IPS-15b (cell line): Measurements from ENCODE around the gene CIB2.

ENCODE experiments used
- H3K27me3 ChIP-seq: one replicate; pipeline ENCODE4 v1.6.1; 2013; ENCODE audit warnings: low read length; ENCODE audit not compliant: control insufficient read depth, insufficient read depth
- H3K36me3 ChIP-seq: one replicate; pipeline ENCODE4 v1.6.1; 2013; ENCODE audit warnings: low read length; ENCODE audit not compliant: control insufficient read depth, insufficient read depth
- H3K4me1 ChIP-seq: one replicate; pipeline ENCODE4 v1.6.1; 2013; ENCODE audit warnings: mild to moderate bottlenecking, low read length; ENCODE audit not compliant: control insufficient read depth, insufficient read depth
- H3K4me3 ChIP-seq: one replicate; pipeline ENCODE4 v1.5.1; 2013; ENCODE audit warnings: low read depth, low read length
- H3K9ac ChIP-seq: one replicate; pipeline ENCODE4 v1.6.1; 2013; ENCODE audit warnings: low read depth, mild to moderate bottlenecking, low read length
- H3K9me3 ChIP-seq: one replicate; pipeline ENCODE4 v1.6.1; 2013; ENCODE audit warnings: mild to moderate bottlenecking, low read length; ENCODE audit not compliant: control insufficient read depth, insufficient read depth

CIB2 gene

GRCh38 chr15:78131295-78132061 lies at the start of gene CIB2:
TSS of gene CIB2 (minus strand) at chr15:78131445. CDS start at chr15:78131215, 230 bp downstream.
- H3K36me3 ChIP-seq = no peaks in the 10 kb centered on the region
- no peaks in the 10 kb centered on the region for H3K27me3 ChIP-seq
- peak within 1 kb of the TSS; percentile 85 for H3K9ac ChIP-seq
- peaks cover 5% of the 10 kb centered on the region for H3K4me1 ChIP-seq
- H3K4me3 ChIP-seq = peak within 1 kb of the TSS; percentile 85
- no peaks in the 10 kb centered on the region for H3K9me3 ChIP-seq

DNA sequence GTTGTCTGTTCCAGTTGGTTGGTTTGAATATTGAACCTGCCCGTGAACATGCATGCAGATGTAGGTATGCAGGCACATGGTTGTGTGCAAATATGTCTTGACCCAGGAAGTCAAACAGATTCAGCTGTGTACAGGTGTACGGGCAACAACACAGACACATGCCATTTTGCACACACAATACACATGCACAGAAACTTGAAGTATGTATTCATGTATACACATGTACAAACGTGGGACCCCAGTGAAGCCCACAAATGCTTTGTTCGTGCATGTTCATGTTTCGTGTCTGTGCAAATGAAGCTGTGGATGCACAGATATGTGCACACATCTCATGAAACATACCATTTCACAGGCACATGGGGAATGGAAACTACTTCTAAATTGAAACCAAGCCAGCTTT lies 48.7 kb upstream of the CIB2 start:
- Histone ChIP-seq H3K36me3 (no peaks in the 10 kb centered on the region), H3K9me3 (no peaks in the 10 kb centered on the region), H3K27me3 (no peaks in the 10 kb centered on the region), H3K4me1 (no peaks in the 10 kb centered on the region), H3K4me3 (no peak overlapping the region), H3K9ac (no peak overlapping the region)

DNA sequence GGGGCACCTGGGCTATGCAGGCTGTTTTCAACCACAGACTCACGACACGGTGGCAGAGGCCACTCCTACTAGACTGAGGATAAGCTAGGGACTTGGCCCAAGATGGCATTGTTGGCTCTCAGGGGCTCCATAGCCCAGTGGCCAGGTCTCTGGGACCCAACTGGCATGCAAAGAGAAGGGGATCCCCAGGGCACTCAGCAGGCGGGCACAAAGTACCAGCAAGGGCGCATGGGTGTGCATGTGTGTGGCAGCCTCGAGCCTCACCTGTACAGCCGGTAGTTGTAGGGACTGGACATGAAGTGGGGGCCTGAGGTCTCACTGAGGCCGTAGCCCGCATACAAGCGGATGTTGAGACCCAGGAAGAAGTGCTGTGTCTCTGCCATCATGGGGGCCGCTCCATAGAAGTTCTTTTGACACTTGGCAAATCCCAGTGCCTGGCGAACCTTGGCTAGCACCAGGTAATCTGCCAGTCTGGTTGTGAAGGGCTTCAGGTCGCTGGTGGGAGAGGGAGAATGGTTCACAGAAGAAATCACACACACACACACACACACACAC lies 48.1 kb upstream of the CIB2 start:
- H3K36me3 ChIP-seq = no peaks in the 10 kb centered on the region
- H3K9me3 ChIP-seq = no peaks in the 10 kb centered on the region
- H3K9ac ChIP-seq = no peak overlapping the region
- H3K27me3 ChIP-seq = no peaks in the 10 kb centered on the region
- no peaks in the 10 kb centered on the region for H3K4me1 ChIP-seq
- no peak overlapping the region for H3K4me3 ChIP-seq

DNA sequence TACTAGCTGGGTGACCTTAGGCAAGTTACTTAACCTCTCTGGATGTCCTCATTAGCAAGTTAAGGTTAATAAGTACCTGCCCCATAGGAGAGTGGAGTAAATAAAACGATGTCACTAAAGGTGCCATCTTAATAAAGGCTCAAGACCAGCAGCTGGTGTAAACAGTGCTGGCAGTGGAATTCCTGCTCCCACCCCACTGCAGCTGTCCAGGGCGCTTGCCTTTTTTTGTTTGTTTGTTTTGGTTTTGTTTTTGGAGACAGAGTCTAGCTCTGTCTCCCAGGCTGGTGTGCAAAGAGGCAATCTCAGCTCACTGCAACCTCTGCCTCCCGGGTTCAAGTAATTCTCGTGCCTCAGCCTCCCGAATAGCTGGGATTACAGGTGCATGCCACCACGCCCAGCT lies 46.8 kb upstream of the CIB2 start:
- Histone ChIP-seq H3K9ac (no peak overlapping the region), H3K9me3 (no peaks in the 10 kb centered on the region), H3K4me1 (no peaks in the 10 kb centered on the region), H3K27me3 (no peaks in the 10 kb centered on the region), H3K36me3 (no peaks in the 10 kb centered on the region), H3K4me3 (no peak overlapping the region)

DNA sequence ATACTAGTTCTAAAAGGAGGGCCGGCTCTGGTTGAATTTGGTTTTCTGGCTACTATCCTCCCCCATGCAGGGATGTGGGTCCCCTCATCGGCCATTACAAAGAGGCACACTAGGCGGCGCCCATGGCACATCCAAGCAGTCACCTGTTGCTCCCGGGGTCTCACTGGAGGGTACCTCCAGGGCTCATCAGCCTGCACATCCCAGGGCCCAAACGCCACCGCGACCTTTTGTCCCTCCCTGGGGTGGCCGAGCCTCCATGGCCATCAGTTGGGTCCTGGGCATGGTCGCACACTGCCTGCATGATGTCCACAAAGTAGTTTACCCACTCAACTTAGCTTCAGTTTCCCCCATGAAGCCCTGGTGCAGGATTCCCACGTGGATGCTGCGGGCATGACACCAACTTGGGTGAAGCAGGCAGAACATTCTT lies 46.2 kb upstream of the CIB2 start:
- no peaks in the 10 kb centered on the region for H3K27me3 ChIP-seq
- H3K9ac ChIP-seq = no peak overlapping the region
- H3K4me3 ChIP-seq = no peak overlapping the region
- H3K36me3 ChIP-seq = no peaks in the 10 kb centered on the region
- no peaks in the 10 kb centered on the region for H3K9me3 ChIP-seq
- no peaks in the 10 kb centered on the region for H3K4me1 ChIP-seq

DNA sequence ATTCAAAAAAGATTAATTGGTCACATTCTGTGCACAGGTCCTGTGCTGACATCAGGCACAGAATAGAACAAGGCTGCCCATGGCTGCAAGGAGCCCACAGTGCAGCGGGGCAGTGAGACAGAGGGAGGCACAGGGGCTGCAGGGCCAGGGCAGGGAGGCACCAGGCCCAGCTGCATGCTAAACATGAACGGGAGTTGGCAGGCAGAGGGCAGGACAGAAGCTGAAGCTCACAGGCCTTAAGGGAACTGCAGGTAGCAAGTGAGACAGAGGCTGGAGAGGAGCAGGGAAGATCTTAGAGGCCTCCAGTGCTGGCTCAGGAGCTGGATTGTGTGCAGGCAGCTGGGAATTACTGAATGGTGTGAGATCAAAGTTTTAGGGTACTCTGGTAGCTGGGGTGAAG lies 44.1 kb upstream of the CIB2 start:
- Histone ChIP-seq H3K9ac (no peak overlapping the region), H3K4me3 (no peak overlapping the region), H3K36me3 (peaks cover 9% of the 10 kb centered on the region), H3K4me1 (no peaks in the 10 kb centered on the region), H3K9me3 (no peaks in the 10 kb centered on the region), H3K27me3 (no peaks in the 10 kb centered on the region)

DNA sequence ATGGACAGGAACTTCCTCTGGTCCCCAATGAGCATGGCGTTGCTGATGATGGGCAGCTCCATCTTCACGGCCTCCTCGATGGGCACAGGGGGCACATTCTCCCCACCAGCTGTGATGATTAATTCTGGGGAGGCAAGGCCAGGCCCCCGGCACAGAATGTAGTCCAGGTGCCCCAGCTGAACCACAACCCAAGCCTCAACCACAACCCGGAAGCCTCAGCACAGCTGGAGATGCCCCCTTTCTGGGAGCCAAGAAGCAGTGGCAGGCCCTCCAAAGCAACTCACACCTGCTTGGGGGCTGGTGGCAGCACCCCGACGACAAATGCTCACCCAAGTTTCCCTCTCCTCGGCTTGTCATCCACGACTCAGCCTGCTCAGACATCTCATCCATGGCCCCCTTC lies 43.2 kb upstream of the CIB2 start:
- H3K4me1 ChIP-seq = no peaks in the 10 kb centered on the region
- H3K27me3 ChIP-seq = no peaks in the 10 kb centered on the region
- peaks cover 13% of the 10 kb centered on the region for H3K36me3 ChIP-seq
- no peak overlapping the region for H3K9ac ChIP-seq
- no peaks in the 10 kb centered on the region for H3K9me3 ChIP-seq
- no peak overlapping the region for H3K4me3 ChIP-seq

DNA sequence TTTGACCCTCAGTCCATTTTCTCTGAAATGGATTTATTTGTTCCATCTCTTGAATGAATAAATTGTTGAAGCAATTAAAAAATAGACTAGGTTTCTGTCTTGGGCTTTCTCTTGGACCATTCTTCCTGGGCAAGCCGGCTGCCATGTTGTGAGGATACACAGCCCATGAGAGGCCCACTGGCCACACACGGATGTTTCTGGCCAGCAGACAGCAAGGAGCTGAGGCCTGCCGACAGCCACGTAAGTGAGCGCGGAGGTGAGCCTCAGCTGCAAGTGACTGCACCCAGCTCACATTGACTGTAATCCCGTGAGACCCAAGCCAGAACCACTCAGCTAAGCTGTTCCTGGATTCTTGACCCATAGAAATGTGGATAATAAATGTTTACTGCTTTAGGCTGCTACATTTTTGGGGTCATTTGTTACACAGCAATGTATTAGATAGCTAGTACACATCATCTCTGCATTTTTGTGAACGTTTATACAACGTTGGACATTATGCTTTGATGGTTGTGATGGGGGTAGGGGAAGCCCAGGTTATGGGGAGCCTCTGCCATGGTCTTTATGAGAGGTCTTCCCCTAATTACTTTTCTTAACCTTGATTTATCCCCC lies 40.7 kb upstream of the CIB2 start:
- no peaks in the 10 kb centered on the region for H3K27me3 ChIP-seq
- no peaks in the 10 kb centered on the region for H3K4me1 ChIP-seq
- no peaks in the 10 kb centered on the region for H3K9me3 ChIP-seq
- H3K36me3 ChIP-seq = peaks cover 16% of the 10 kb centered on the region
- H3K4me3 ChIP-seq = no peak overlapping the region
- H3K9ac ChIP-seq = no peak overlapping the region

GRCh38 chr15:78170848-78171773 lies 39.9 kb upstream of the CIB2 start:
- H3K9me3 ChIP-seq = no peaks in the 10 kb centered on the region
- H3K27me3 ChIP-seq = no peaks in the 10 kb centered on the region
- no peak overlapping the region for H3K9ac ChIP-seq
- H3K4me1 ChIP-seq = no peaks in the 10 kb centered on the region
- peaks cover 19% of the 10 kb centered on the region for H3K36me3 ChIP-seq
- no peak overlapping the region for H3K4me3 ChIP-seq

DNA sequence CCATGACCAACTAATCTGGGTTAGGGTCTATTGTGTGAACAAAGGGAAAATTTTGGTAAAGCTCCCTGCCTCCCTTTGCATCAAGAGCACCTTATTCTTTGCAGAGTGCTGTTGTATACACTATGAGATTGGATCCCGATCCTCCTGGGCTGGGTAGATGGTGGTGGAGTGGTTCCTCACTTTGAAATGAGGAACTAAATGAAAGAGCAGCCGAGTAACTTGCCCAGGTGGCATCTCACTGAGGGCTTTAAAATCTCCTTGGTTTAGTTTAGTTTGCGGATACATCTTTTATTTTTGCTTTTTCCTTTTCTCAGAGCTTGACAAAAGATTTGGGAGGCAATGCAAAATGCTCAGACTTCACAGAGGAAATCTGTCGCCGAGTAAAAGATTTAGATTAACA lies 37.4 kb upstream of the CIB2 start:
- Histone ChIP-seq H3K27me3 (no peaks in the 10 kb centered on the region), H3K9me3 (no peaks in the 10 kb centered on the region), H3K4me1 (no peaks in the 10 kb centered on the region), H3K9ac (no peak overlapping the region), H3K36me3 (peaks cover 24% of the 10 kb centered on the region), H3K4me3 (no peak overlapping the region)

DNA sequence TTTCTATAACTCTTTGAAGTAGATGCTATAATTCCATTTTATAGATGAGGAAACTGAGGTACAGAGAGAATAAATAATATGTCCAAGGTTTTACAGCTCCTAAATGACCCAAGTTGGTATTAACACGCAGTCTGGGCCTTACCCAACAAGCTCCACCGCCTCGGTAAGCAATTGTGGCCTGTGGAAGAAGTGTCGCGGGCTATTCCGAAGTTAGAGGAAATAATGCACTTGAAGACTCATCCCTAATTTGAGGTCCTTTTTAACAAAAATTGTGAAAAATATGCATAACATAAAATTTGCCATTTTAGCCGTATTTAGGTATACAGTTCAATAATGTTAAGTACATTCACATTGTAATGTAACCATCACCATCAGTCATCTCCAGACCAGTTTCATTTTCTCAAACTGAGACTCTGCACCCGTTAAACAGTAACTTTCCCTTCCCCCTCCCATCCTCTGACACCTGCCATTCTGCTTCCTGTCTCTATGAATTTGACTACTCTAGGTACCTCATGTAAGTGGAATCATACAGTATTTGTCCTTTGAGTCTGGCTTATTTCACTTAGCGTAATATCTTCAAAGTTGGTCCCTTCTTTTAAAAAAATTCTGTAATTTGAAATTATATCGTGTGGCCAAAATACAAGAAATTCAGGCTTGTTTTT lies 36.1 kb upstream of the CIB2 start:
- Histone ChIP-seq H3K4me1 (no peaks in the 10 kb centered on the region), H3K36me3 (peaks cover 24% of the 10 kb centered on the region), H3K9ac (no peak overlapping the region), H3K9me3 (no peaks in the 10 kb centered on the region), H3K4me3 (no peak overlapping the region), H3K27me3 (no peaks in the 10 kb centered on the region)
